ENCODE data around the gene RAB40C. TPM values are rescaled to one million over a fixed set of nuclear protein-coding genes. Genes with fewer than 3 reads are reported as not detected.

Gene RAB40C
- total and polyA plus RNA-seq, 2 donors (not counting 1 experiment from before 2014, with no cell fraction given), result 12.7 to 26.9 TPM

- ATAC-seq (ENCODE audit: low read depth) (no peak), DNase-seq (no peak)
- ChIA-PET CTCF (no interaction called here), POLR2A (no interaction called here)
- Histone ChIP-seq H2AFZ (ENCODE audit: insufficient read depth, low read depth, low read length, poor library complexity, severe bottlenecking) (no peak overlapping the region), H3K4me2 (replicated peaks; ENCODE audit: low read depth, low read length, poor library complexity, severe bottlenecking) (no peak overlapping the region), H3K9ac (ENCODE audit: low read length) (no peak overlapping the region), H3K9me3 (ENCODE audit: control extremely low read depth in 1 of 3, control insufficient read depth in 2 of 3, insufficient read depth in 1 of 3, low read length in 2 of 3) (peaks cover 0 to 2% (median 0%) of the 10 kb centered on the region in 3 donors), H3K4me1 (ENCODE audit: control insufficient read depth in 2 of 2, insufficient read depth in 2 of 2, low read length in 2 of 2) (peaks cover 15 to 20% of the 10 kb centered on the region in 2 donors), H4K20me1 (ENCODE audit: control insufficient read depth, insufficient read depth, low read length, poor library complexity, severe bottlenecking) (peaks cover 8% of the 10 kb centered on the region), H3K27ac (ENCODE audit: low read length in 2 of 2) (no peak overlapping the region), H3K4me3 (ENCODE audit: control extremely low read depth in 1 of 5, extremely low read depth in 1 of 5, insufficient read depth in 1 of 5, low read depth in 2 of 5, low read length in 4 of 5) (no peak overlapping the region), H3K79me2 (ENCODE audit: control insufficient read depth, insufficient read depth, low read length) (peaks cover 8% of the 10 kb centered on the region), H3K36me3 (replicated peaks in 1 of 2; ENCODE audit: control extremely low read depth in 1 of 2, control insufficient read depth in 1 of 2, extremely low read depth in 1 of 2, insufficient read depth in 2 of 2, low read length in 1 of 2) (no peaks in the 10 kb centered on the region), H3K27me3 (replicated peaks in 1 of 4; ENCODE audit: control extremely low read depth in 1 of 4, control insufficient read depth in 3 of 4, insufficient read depth in 4 of 4, low read length in 3 of 4) (no peaks in the 10 kb centered on the region)
- Mint-ChIP-seq H3K27ac (no peak overlapping the region), H3K4me3 (no peak overlapping the region), H3K27me3 (no peaks in the 10 kb centered on the region), H3K9me3 (ENCODE audit: insufficient read depth) (no peaks in the 10 kb centered on the region), H3K4me1 (peaks cover 12% of the 10 kb centered on the region)
- 98% methylated on average over 22 of the region's 22 CpGs for WGBS (ENCODE audit: insufficient coverage)
- TF ChIP-seq EZH2 (IDR thresholded peaks at IDR 0.05; ENCODE audit: borderline replicate concordance, insufficient read depth, low read depth, low read length, poor library complexity, severe bottlenecking) (no peak), CTCF (IDR thresholded peaks at IDR 0.05) (no peak)
- intact Hi-C loops (cut with micrococcal nuclease), result no loop called here
These were observed 62.0 kb downstream of the RAB40C start for GRCh38 chr16:651844-652243.

- 94% methylated on average over 28 of the region's 28 CpGs for WGBS (ENCODE audit: insufficient coverage)
- Mint-ChIP-seq H3K4me3 (no peak overlapping the region), H3K9me3 (ENCODE audit: insufficient read depth) (no peaks in the 10 kb centered on the region), H3K4me1 (peaks cover 10% of the 10 kb centered on the region), H3K27me3 (no peaks in the 10 kb centered on the region), H3K27ac (no peak overlapping the region)
- ATAC-seq (ENCODE audit: low read depth) (no peak), DNase-seq (no peak)
- POLR2A ChIA-PET, result no interaction called here
- H3K4me2 ChIP-seq (replicated peaks; ENCODE audit: low read depth, low read length, poor library complexity, severe bottlenecking), result no peak overlapping the region
- CTCF ChIA-PET, result no interaction called here
- H3K4me3 ChIP-seq (ENCODE audit: control extremely low read depth in 1 of 5, extremely low read depth in 1 of 5, insufficient read depth in 1 of 5, low read depth in 2 of 5, low read length in 4 of 5), result no peak overlapping the region
- peaks cover under 1% of the 10 kb centered on the region for H3K79me2 ChIP-seq (ENCODE audit: control insufficient read depth, insufficient read depth, low read length)
- peaks cover 14 to 17% of the 10 kb centered on the region in 2 donors for H3K4me1 ChIP-seq (ENCODE audit: control insufficient read depth in 2 of 2, insufficient read depth in 2 of 2, low read length in 2 of 2)
- intact Hi-C loops (cut with micrococcal nuclease), result no loop called here
- no peak overlapping the region for H3K27ac ChIP-seq (ENCODE audit: low read length in 2 of 2)
- TF ChIP-seq EZH2 (IDR thresholded peaks at IDR 0.05; ENCODE audit: borderline replicate concordance, insufficient read depth, low read depth, low read length, poor library complexity, severe bottlenecking) (no peak), CTCF (IDR thresholded peaks at IDR 0.05) (no peak)
- no peaks in the 10 kb centered on the region for H3K36me3 ChIP-seq (replicated peaks in 1 of 2; ENCODE audit: control extremely low read depth in 1 of 2, control insufficient read depth in 1 of 2, extremely low read depth in 1 of 2, insufficient read depth in 2 of 2, low read length in 1 of 2)
- H3K27me3 ChIP-seq (replicated peaks in 1 of 4; ENCODE audit: control extremely low read depth in 1 of 4, control insufficient read depth in 3 of 4, insufficient read depth in 4 of 4, low read length in 3 of 4), result no peaks in the 10 kb centered on the region
- no peak overlapping the region for H3K9ac ChIP-seq (ENCODE audit: low read length)
- H2AFZ ChIP-seq (ENCODE audit: insufficient read depth, low read depth, low read length, poor library complexity, severe bottlenecking), result no peak overlapping the region
- peaks cover 4% of the 10 kb centered on the region for H4K20me1 ChIP-seq (ENCODE audit: control insufficient read depth, insufficient read depth, low read length, poor library complexity, severe bottlenecking)
- H3K9me3 ChIP-seq (ENCODE audit: control extremely low read depth in 1 of 3, control insufficient read depth in 2 of 3, insufficient read depth in 1 of 3, low read length in 2 of 3), result peaks cover 0 to 2% (median 0%) of the 10 kb centered on the region in 3 donors
These were observed 62.8 kb downstream of the RAB40C start for GRCh38 chr16:652454-653305.

Data from B cell (primary cell).